WERI-Rb-1 (cell line): Measurements from ENCODE around the gene PRLHR.
"Not testable (repeated sequence)": the region's sequence is repeated elsewhere in the genome, so short reads cannot be mapped to it uniquely, and the experiment has no call there.

ENCODE experiments used
- DNase-seq: peaks from one replicate; pipeline ENCODE4 v3.0.0-alpha.2; 2020
- H3K27ac ChIP-seq: fragments of 250-450 bp; sonication (Bioruptor Pico); 2 replicates; pipeline ENCODE4 v1.5.1; 2020; ENCODE audit warnings: mild to moderate bottlenecking, moderate library complexity
- H3K27me3 ChIP-seq: fragments of 250-450 bp; sonication (Bioruptor Pico); 2 replicates; pipeline ENCODE4 v1.5.1; 2021; ENCODE audit warnings: mild to moderate bottlenecking, low read depth, moderate library complexity; ENCODE audit not compliant: insufficient read depth, severe bottlenecking
- H3K36me3 ChIP-seq: fragments of 250-450 bp; sonication (Bioruptor Pico); 2 replicates; pipeline ENCODE4 v1.5.1; 2020; ENCODE audit warnings: mild to moderate bottlenecking, moderate library complexity
- H3K4me3 ChIP-seq: 2 replicates; pipeline ENCODE4 v1.5.1; 2011; ENCODE audit warnings: low read depth, mild to moderate bottlenecking, control low read depth, low read length
- H3K9me3 ChIP-seq: fragments of 250-450 bp; sonication (Bioruptor Pico); 2 replicates; pipeline ENCODE4 v1.5.1; 2021; ENCODE audit warnings: mild to moderate bottlenecking, moderate library complexity; ENCODE audit not compliant: severe bottlenecking
- CTCF ChIP-seq: IDR thresholded peaks from 2 replicates; pipeline ENCODE4 v1.5.1; 2011; ENCODE audit warnings: low read depth, mild to moderate bottlenecking, control low read depth, inconsistent platforms, low read length

Gene PRLHR

GRCh38 chr10:118629211-118629610 lies 33.8 kb upstream of the PRLHR start:
- peaks cover 10% of the 10 kb centered on the region for H3K27me3 ChIP-seq
- H3K27ac ChIP-seq: no peak overlapping the region
- no peak for DNase-seq
- no peak for TF ChIP-seq CTCF
- no peaks in the 10 kb centered on the region for H3K36me3 ChIP-seq
- H3K9me3 ChIP-seq: no peaks in the 10 kb centered on the region
- H3K4me3 ChIP-seq: no peak overlapping the region

GRCh38 chr10:118628397-118628796 lies 32.9 kb upstream of the PRLHR start:
- TF ChIP-seq CTCF: no peak
- Histone ChIP-seq H3K36me3 (no peaks in the 10 kb centered on the region), H3K27ac (no peak overlapping the region), H3K9me3 (no peaks in the 10 kb centered on the region), H3K4me3 (no peak overlapping the region), H3K27me3 (peaks cover 10% of the 10 kb centered on the region)
- no peak for DNase-seq

- DNase-seq: no peak
- Histone ChIP-seq H3K4me3 (no peak overlapping the region), H3K9me3 (no peaks in the 10 kb centered on the region), H3K27me3 (peaks cover 7% of the 10 kb centered on the region), H3K27ac (no peak overlapping the region), H3K36me3 (no peaks in the 10 kb centered on the region)
- peak; percentile 51 for TF ChIP-seq CTCF
Observed at GRCh38 chr10:118626953-118627352, 31.5 kb upstream of the PRLHR start.

- H3K4me3 ChIP-seq: no peak overlapping the region
- no peaks in the 10 kb centered on the region for H3K9me3 ChIP-seq
- DNase-seq: no peak
- no peak for TF ChIP-seq CTCF
- no peak overlapping the region for H3K27ac ChIP-seq
- H3K36me3 ChIP-seq: no peaks in the 10 kb centered on the region
- H3K27me3 ChIP-seq: peaks cover 3% of the 10 kb centered on the region
Observed at GRCh38 chr10:118625504-118625903, 30.1 kb upstream of the PRLHR start.

GRCh38 chr10:118624747-118625146 lies 29.3 kb upstream of the PRLHR start:
- TF ChIP-seq CTCF: no peak
- Histone ChIP-seq H3K9me3 (no peaks in the 10 kb centered on the region), H3K36me3 (no peaks in the 10 kb centered on the region), H3K4me3 (no peak overlapping the region), H3K27ac (no peak overlapping the region), H3K27me3 (no peaks in the 10 kb centered on the region)
- DNase-seq: no peak

- DNase-seq: no peak
- Histone ChIP-seq H3K27me3 (no peaks in the 10 kb centered on the region), H3K27ac (no peak overlapping the region)
Observed at GRCh38 chr10:118621304-118621942, 26.0 kb upstream of the PRLHR start.

GRCh38 chr10:118613863-118614262 lies 18.4 kb upstream of the PRLHR start:
- DNase-seq: peak; percentile 22

More at GRCh38 chr10:118621304-118621942, 26.0 kb upstream of the PRLHR start:
- Histone ChIP-seq H3K36me3 (no peaks in the 10 kb centered on the region), H3K9me3 (no peaks in the 10 kb centered on the region), H3K4me3 (no peak overlapping the region)
- no peak for TF ChIP-seq CTCF

More at GRCh38 chr10:118613863-118614262, 18.4 kb upstream of the PRLHR start:
- H3K4me3 ChIP-seq, H3K27ac ChIP-seq, H3K27me3 ChIP-seq, H3K36me3 ChIP-seq, H3K9me3 ChIP-seq: not testable (repeated sequence)
